ENCODE measurements around the gene NHSL2.
A peak's percentile ranks its signal among the peaks of the same experiment; 100 is the strongest.

Gene NHSL2

GRCh38 chrX:72018277-72019112 lies 107.8 kb downstream of the NHSL2 start:
- peak; percentile 76 for TF ChIP-seq CTCF (conservative IDR thresholded peaks at IDR 0.05; ENCODE audit: low read depth)
- ChIA-PET POLR2A (ENCODE audit: low non-redundant PET) (interaction anchor here (0.6 kb wide), 1 partner anchor 22 kb away, joined by 3 read pairs; no protein-coding TSS in a partner anchor), CTCF (interaction anchor here (0.5 to 1.4 kb wide), 9 partner anchors 8 to 404 kb away, joined by 3 to 10 read pairs (median 4); no protein-coding TSS in a partner anchor)
- DNase-seq (ENCODE audit: low spot score): peak; percentile 82
- no peak overlapping the region for H3K27ac ChIP-seq

GRCh38 chrX:72019487-72019886 lies 108.8 kb downstream of the NHSL2 start:
- DNase-seq (ENCODE audit: low spot score): no peak
- ChIA-PET CTCF (interaction anchor here (0.5 to 1.4 kb wide), 4 partner anchors 17 to 111 kb away, joined by 4 to 10 read pairs (median 6); no protein-coding TSS in a partner anchor), POLR2A (ENCODE audit: low non-redundant PET) (no interaction called here)
- TF ChIP-seq CTCF (conservative IDR thresholded peaks at IDR 0.05; ENCODE audit: low read depth): no peak
- H3K27ac ChIP-seq: no peak overlapping the region

DNA sequence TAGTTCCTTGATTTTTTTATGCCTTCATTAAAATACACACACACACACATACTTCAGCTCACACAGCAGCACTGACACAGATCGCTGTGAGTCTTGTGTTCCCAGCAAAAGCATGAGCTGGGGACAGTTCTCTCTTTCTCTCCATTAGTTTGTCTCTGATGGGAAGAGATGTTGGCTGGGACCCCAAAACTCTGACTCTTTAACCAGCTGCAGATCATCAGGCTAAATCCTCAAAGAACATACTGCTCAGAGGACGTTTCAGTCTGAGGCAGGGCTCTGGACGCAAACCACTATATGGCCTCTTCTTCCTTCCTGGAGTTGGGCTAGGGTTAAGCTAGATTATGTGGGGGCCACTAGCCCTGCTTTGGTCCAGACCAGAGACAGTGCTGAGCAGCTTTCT lies 109.6 kb downstream of the NHSL2 start:
- ChIA-PET CTCF (no interaction called here), POLR2A (ENCODE audit: low non-redundant PET) (no interaction called here)
- H3K27ac ChIP-seq: no peak overlapping the region
- no peak for DNase-seq (ENCODE audit: low spot score)
- TF ChIP-seq CTCF (conservative IDR thresholded peaks at IDR 0.05; ENCODE audit: low read depth): no peak

GRCh38 chrX:72020788-72021187 lies 110.1 kb downstream of the NHSL2 start:
- DNase-seq (ENCODE audit: low spot score): no peak
- ChIA-PET CTCF (no interaction called here), POLR2A (ENCODE audit: low non-redundant PET) (no interaction called here)
- no peak overlapping the region for H3K27ac ChIP-seq
- TF ChIP-seq CTCF (conservative IDR thresholded peaks at IDR 0.05; ENCODE audit: low read depth): no peak

DNA sequence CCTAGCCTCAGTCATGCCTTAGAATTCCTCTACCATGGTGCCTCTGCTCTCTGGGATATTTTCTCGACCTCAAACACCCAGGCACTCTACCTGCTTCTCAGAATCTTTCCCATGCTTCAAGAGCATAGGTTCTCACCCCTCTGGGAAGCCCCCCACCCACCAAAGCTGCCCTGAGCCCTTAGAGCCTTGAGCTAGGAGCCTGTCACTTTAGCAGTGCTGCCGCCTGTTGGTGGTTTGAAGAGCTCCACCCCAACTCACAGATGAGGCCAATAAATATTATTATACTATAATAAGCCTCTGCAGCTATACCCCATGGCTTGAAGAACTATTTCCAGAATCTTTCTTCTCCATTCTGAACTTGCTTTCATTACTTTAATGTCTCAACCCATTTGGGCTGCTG lies 111.3 kb downstream of the NHSL2 start:
- DNase-seq (ENCODE audit: low spot score): no peak
- CTCF ChIA-PET: interaction anchor here (0.5 kb wide), 1 partner anchor 54 kb away, joined by 3 read pairs; no protein-coding TSS in a partner anchor
- no peak for TF ChIP-seq CTCF (conservative IDR thresholded peaks at IDR 0.05; ENCODE audit: low read depth)
- no peak overlapping the region for H3K27ac ChIP-seq
- POLR2A ChIA-PET (ENCODE audit: low non-redundant PET): no interaction called here

GRCh38 chrX:72023071-72023470 lies 112.4 kb downstream of the NHSL2 start:
- no peak for DNase-seq (ENCODE audit: low spot score)
- no peak overlapping the region for H3K27ac ChIP-seq
- CTCF ChIA-PET: no interaction called here
- POLR2A ChIA-PET (ENCODE audit: low non-redundant PET): no interaction called here
- TF ChIP-seq CTCF (conservative IDR thresholded peaks at IDR 0.05; ENCODE audit: low read depth): no peak

Data from RWPE1 (cell line).